Breast epithelium (tissue), 3 donors: Measurements from ENCODE around the gene KLHL29.

Experiments used
- POLR2A ChIP-seq: fragments of 450-650 bp; IDR thresholded peaks from one replicate; pipeline ENCODE4 v1.6.1; 2016; ENCODE audit warnings: antibody characterized with exemption, mild to moderate bottlenecking, moderate library complexity
- POLR2AphosphoS5 ChIP-seq, 3 donors: sonication (generic); formaldehyde crosslinking; IDR thresholded peaks; one replicate each; pipeline ENCODE4 v1.6.1; 2017; ENCODE audit warnings: antibody characterized with exemption in 3 of 3
- TF ChIP-seq, protein P1 (sequence below), 3 donors: fragments of 450-650 bp; IDR thresholded peaks; one replicate each; pipeline ENCODE4 v1.5.1; 2016 to 2017; ENCODE audit warnings: antibody characterized with exemption in 3 of 3, mild to moderate bottlenecking in 3 of 3, moderate library complexity in 3 of 3

DNA sequence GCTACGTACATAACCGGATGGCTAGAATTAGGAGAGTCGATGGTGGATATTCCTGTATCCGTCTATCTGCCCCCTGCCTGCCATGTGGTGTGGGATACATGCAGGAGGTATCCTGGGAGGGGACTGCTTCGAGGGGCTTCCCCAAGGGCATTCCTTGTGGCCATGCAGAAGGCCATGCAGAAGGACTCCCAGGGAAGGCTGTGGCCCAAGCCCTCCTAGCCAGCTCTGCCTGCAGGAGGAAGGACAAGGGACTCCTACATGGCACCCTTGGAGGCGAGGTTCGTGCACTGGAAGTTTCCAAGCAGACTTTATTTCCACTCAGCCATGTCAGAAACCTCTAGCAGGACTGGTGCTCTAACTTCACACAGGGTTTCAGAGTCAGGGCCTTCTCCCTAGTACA lies 136.1 kb downstream of the KLHL29 start:
- TF ChIP-seq POLR2AphosphoS5 (IDR thresholded peaks at IDR 0.05) (no peak), POLR2A (no peak)
- TF ChIP-seq, protein P1, sequence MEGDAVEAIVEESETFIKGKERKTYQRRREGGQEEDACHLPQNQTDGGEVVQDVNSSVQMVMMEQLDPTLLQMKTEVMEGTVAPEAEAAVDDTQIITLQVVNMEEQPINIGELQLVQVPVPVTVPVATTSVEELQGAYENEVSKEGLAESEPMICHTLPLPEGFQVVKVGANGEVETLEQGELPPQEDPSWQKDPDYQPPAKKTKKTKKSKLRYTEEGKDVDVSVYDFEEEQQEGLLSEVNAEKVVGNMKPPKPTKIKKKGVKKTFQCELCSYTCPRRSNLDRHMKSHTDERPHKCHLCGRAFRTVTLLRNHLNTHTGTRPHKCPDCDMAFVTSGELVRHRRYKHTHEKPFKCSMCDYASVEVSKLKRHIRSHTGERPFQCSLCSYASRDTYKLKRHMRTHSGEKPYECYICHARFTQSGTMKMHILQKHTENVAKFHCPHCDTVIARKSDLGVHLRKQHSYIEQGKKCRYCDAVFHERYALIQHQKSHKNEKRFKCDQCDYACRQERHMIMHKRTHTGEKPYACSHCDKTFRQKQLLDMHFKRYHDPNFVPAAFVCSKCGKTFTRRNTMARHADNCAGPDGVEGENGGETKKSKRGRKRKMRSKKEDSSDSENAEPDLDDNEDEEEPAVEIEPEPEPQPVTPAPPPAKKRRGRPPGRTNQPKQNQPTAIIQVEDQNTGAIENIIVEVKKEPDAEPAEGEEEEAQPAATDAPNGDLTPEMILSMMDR (IDR thresholded peaks at IDR 0.05) = no peak
